Measurements from ENCODE around the gene TRIB2. TPM values are rescaled to one million over a fixed set of nuclear protein-coding genes. Genes with fewer than 3 reads are reported as not detected.
A peak's percentile ranks its signal among the peaks of the same experiment; 100 is the strongest.

The TRIB2 gene
- total RNA-seq, 2 donors from 2014 or later, result 17.3 to 17.4 TPM

- Mint-ChIP-seq H3K4me3 (peak overlapping the region; percentile 98), H3K4me1 (peaks cover 59% of the 10 kb centered on the region), H3K27ac (peak overlapping the region; percentile 48), H3K9me3 (no peaks in the 10 kb centered on the region), H3K36me3 (ENCODE audit: low read depth) (peaks cover 77% of the 10 kb centered on the region), H3K27me3 (no peaks in the 10 kb centered on the region)
- ATAC-seq (replicated peaks), result peak; percentile 34
These were observed 5.1 kb downstream of the TRIB2 start for GRCh38 chr2:12721566-12722446.

- H3K27me3 Mint-ChIP-seq, result no peaks in the 10 kb centered on the region
- no peaks in the 10 kb centered on the region for H3K9me3 Mint-ChIP-seq
- peak; percentile 69 for ATAC-seq (replicated peaks)
- H3K4me3 Mint-ChIP-seq, result peak overlapping the region; percentile 98
- peaks cover 80% of the 10 kb centered on the region for H3K36me3 Mint-ChIP-seq (ENCODE audit: low read depth)
- H3K27ac Mint-ChIP-seq, result peak overlapping the region; percentile 48
- peaks cover 66% of the 10 kb centered on the region for H3K4me1 Mint-ChIP-seq
These were observed 5.9 kb downstream of the TRIB2 start for GRCh38 chr2:12722447-12723316.

DNA sequence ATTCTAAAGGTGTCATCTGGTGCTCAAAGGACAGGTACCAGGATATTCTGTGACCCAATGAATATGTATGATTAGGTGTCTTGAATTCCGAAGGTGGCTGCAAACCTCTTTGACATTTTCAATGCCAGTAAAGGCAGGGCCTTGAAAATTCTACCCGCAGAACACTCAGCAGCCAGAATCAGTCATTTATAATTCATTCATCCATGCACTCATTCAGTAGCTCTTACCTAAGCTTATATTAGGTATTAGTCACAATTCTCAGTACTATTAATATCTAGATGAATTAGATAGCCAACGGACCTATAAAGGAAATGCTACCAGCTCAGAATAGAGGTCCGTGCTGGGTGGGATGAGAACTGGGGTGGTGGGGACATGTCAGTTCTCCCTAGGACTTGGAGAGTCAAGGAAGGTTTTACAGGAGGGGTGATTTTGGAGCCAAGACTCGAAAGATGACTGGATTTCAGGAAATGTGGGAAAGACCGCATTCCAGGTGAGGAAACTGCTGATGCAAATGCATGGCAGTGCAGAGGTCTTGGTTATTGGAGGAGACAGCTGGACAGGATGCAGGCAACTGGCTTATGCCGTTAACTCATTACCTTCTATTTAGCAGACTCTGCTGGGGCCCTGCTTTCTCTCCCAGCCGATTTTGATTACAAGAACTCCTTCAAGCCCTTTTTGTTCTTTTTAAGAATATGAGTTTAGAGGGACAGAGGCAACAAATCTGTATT, 7.2 kb downstream of the TRIB2 start:
- H3K9me3 Mint-ChIP-seq, result no peaks in the 10 kb centered on the region
- H3K4me3 Mint-ChIP-seq, result peak overlapping the region; percentile 98
- H3K4me1 Mint-ChIP-seq, result peaks cover 78% of the 10 kb centered on the region
- no peak for ATAC-seq (replicated peaks)
- H3K27me3 Mint-ChIP-seq, result no peaks in the 10 kb centered on the region
- peaks cover 83% of the 10 kb centered on the region for H3K36me3 Mint-ChIP-seq (ENCODE audit: low read depth)
- H3K27ac Mint-ChIP-seq, result no peak overlapping the region

- Mint-ChIP-seq H3K4me3 (peak overlapping the region; percentile 98), H3K4me1 (peaks cover 67% of the 10 kb centered on the region), H3K27me3 (no peaks in the 10 kb centered on the region), H3K27ac (no peak overlapping the region), H3K36me3 (ENCODE audit: low read depth) (peaks cover 85% of the 10 kb centered on the region), H3K9me3 (no peaks in the 10 kb centered on the region)
- ATAC-seq (replicated peaks), result no peak
These were observed 8.8 kb downstream of the TRIB2 start for GRCh38 chr2:12725233-12726187.

GRCh38 chr2:12726271-12726670, 9.5 kb downstream of the TRIB2 start:
- Mint-ChIP-seq H3K9me3 (no peaks in the 10 kb centered on the region), H3K27ac (no peak overlapping the region), H3K4me1 (peaks cover 68% of the 10 kb centered on the region), H3K4me3 (peak overlapping the region; percentile 98), H3K27me3 (no peaks in the 10 kb centered on the region), H3K36me3 (ENCODE audit: low read depth) (peaks cover 92% of the 10 kb centered on the region)
- no peak for ATAC-seq (replicated peaks)

DNA sequence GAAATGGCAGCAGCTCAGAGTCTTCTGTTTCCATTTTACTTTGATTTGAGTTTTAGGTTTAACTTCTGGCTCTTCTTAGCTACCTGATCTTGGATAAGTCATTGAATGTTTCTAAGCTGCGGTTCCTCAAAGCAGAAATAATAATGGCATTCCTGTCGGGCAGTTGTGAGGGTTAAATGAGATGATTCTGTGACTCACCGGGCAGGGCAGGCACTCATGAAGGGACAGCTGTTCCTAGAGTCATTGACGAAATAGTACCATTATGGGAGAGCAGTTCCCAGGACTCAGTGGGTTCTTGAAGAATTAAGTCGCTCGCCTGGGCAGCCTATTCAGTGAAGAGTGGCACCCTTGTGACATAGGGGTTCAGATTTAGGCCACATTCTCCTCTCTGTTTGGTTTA, 10.3 kb downstream of the TRIB2 start:
- H3K36me3 Mint-ChIP-seq (ENCODE audit: low read depth), result peaks cover 92% of the 10 kb centered on the region
- ATAC-seq (replicated peaks), result no peak
- H3K27me3 Mint-ChIP-seq, result no peaks in the 10 kb centered on the region
- H3K27ac Mint-ChIP-seq, result peak overlapping the region; percentile 12
- peak overlapping the region; percentile 98 for H3K4me3 Mint-ChIP-seq
- peaks cover 65% of the 10 kb centered on the region for H3K4me1 Mint-ChIP-seq
- H3K9me3 Mint-ChIP-seq, result no peaks in the 10 kb centered on the region

DNA sequence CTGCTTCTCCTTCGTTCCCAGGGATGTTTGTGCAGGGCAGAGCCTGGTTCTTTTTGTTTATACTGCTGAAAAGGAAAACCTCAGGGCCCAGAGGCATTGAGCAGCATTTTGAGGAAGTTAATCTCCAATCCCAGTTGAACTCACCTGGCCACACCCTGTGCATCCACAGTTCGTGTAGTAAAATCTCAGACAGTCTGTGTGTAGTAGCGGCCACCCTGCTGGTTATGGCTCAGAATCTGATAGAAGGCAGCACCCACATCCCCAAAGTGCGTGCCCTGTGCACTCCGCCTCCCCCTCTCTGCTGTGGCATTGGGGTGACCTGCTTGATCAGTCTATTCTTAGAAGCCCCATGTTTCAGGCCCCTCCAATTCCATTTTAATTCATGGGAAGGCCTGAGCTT, 10.9 kb downstream of the TRIB2 start:
- Mint-ChIP-seq H3K36me3 (ENCODE audit: low read depth) (peaks cover 92% of the 10 kb centered on the region), H3K9me3 (no peaks in the 10 kb centered on the region), H3K27me3 (no peaks in the 10 kb centered on the region), H3K27ac (peak overlapping the region; percentile 80), H3K4me3 (peak overlapping the region; percentile 98), H3K4me1 (peaks cover 65% of the 10 kb centered on the region)
- no peak for ATAC-seq (replicated peaks)

- Mint-ChIP-seq H3K27ac (peak overlapping the region; percentile 80), H3K4me3 (peak overlapping the region; percentile 98), H3K36me3 (ENCODE audit: low read depth) (peaks cover 90% of the 10 kb centered on the region), H3K9me3 (no peaks in the 10 kb centered on the region), H3K27me3 (no peaks in the 10 kb centered on the region), H3K4me1 (peaks cover 63% of the 10 kb centered on the region)
- peak; percentile 87 for ATAC-seq (replicated peaks)
These were observed 11.6 kb downstream of the TRIB2 start for GRCh38 chr2:12728221-12728777.

GRCh38 chr2:12730265-12730664, 13.5 kb downstream of the TRIB2 start:
- peaks cover 55% of the 10 kb centered on the region for H3K4me1 Mint-ChIP-seq
- H3K9me3 Mint-ChIP-seq, result no peaks in the 10 kb centered on the region
- no peak overlapping the region for H3K4me3 Mint-ChIP-seq
- H3K27me3 Mint-ChIP-seq, result no peaks in the 10 kb centered on the region
- ATAC-seq (replicated peaks), result no peak
- peaks cover 86% of the 10 kb centered on the region for H3K36me3 Mint-ChIP-seq (ENCODE audit: low read depth)
- no peak overlapping the region for H3K27ac Mint-ChIP-seq

DNA sequence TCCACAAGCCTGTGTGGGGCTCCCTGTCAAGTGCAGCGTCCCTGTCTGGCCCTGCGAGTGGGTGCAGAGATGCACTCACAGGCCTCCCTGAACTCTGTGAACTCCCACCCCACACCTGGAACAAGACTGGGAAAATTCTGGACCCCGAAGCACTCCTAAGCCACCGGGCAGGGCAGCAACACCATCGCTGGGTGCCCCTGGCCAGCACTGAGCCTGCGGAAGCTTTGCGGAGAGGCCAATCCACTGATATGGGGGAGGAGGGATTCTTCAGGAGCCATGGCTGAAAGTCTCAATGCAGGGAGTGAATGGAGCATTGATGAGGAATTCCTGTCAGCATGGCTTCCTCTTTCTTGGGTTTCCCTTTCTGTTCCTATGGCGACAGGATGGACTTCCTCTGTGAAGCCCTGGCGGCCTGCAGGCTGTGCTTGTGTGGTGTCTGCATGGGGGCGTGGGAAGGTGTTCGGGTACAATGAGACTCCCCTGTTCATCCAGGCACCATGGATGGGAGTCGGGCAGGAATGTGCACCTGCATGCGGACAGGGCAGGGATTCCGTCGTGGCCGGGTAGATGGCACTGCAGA, 15.1 kb downstream of the TRIB2 start:
- ATAC-seq (replicated peaks), result no peak
- Mint-ChIP-seq H3K4me1 (peaks cover 70% of the 10 kb centered on the region), H3K9me3 (no peaks in the 10 kb centered on the region), H3K36me3 (ENCODE audit: low read depth) (peaks cover 86% of the 10 kb centered on the region), H3K4me3 (no peak overlapping the region), H3K27ac (peak overlapping the region; percentile 38), H3K27me3 (no peaks in the 10 kb centered on the region)

DNA sequence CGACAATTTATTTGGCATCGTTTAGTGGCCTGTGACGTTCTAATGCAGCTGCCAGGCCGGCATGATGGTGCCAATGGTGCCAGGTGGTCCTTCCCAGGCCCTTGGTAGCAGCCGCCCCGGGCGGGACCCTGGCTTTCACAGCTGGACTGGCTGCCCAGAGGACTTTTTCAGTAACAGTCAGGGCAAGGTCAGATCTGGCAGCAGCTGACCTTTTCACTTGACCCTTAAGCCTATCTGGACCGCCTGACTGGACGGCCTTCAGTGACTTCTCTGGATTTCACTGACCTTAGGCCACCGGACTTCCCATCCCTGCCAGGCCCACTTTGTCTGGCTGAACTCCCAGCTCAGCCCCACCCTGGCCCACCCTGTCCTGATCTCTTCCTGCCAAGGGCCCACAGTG, 15.9 kb downstream of the TRIB2 start:
- Mint-ChIP-seq H3K27me3 (no peaks in the 10 kb centered on the region), H3K9me3 (no peaks in the 10 kb centered on the region), H3K4me3 (no peak overlapping the region), H3K27ac (peak overlapping the region; percentile 38), H3K4me1 (peaks cover 70% of the 10 kb centered on the region), H3K36me3 (ENCODE audit: low read depth) (peaks cover 85% of the 10 kb centered on the region)
- no peak for ATAC-seq (replicated peaks)

- H3K9me3 Mint-ChIP-seq, result no peaks in the 10 kb centered on the region
- peaks cover 87% of the 10 kb centered on the region for H3K36me3 Mint-ChIP-seq (ENCODE audit: low read depth)
- no peak overlapping the region for H3K4me3 Mint-ChIP-seq
- no peaks in the 10 kb centered on the region for H3K27me3 Mint-ChIP-seq
- H3K4me1 Mint-ChIP-seq, result peaks cover 64% of the 10 kb centered on the region
- H3K27ac Mint-ChIP-seq, result peak overlapping the region; percentile 66
- no peak for ATAC-seq (replicated peaks)
These were observed 17.1 kb downstream of the TRIB2 start for GRCh38 chr2:12733846-12734245.
